Effector CD4-positive, alpha-beta T cell (primary cell): ENCODE measurements around the gene ZNF679. TPM values are rescaled to one million over a fixed set of nuclear protein-coding genes. Genes with fewer than 3 reads are reported as not detected.
"Not testable (repeated sequence)": the region's sequence is repeated elsewhere in the genome, so short reads cannot be mapped to it uniquely, and the experiment has no call there.

ENCODE experiments used
- DNase-seq: peaks from one replicate; pipeline ENCODE4 v3.0.0-alpha.2; 2020
- total RNA-seq: gene quantifications from one replicate; lab custom pipeline; 2026; lab: John Stamatoyannopoulos, UW

The ZNF679 gene
- not detected for total RNA-seq

DNA sequence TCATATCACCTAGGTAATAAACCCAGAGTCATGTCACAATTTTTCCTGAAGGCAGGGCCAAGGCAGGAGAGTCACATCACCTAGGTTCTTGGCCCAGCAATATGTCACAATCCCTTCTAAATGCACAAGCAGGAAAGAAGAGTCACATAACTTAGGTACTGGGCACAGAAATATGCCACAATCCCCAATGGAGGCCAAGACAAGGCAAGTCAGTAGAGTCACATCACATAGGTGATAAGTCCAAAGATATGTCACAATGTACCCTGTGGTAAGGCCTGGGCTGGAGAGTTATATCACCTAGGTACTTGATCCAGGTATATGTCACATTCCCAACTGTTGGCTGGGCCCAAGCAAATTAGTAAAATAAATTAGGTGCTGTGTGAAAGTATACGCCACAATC lies at the start of gene ZNF679:
Gene ZNF679 (plus strand): TSS at position 301 of the 400 bp plus-strand sequence. CDS start 20,644 bp downstream, outside the sequence.
- not testable (repeated sequence) for DNase-seq

DNA sequence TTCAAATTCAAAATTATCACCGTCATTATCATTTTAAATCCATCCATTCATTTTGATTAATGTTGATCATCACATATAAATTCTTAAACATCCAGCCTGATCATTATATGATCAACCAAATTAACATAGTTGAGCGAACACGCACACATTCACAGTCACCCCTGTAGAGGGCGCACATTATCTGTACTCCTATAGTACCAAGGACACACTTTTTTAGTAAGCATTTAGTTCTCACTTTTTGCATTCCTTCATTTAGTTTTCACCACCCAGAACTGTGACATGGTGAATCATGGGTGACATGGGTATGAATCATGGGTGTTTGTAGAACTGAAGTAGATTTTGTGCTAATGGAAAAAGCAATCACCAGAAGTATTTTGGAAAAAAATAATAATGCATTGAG lies 47.3 kb upstream of the ZNF679 start:
- DNase-seq, result no peak

DNA sequence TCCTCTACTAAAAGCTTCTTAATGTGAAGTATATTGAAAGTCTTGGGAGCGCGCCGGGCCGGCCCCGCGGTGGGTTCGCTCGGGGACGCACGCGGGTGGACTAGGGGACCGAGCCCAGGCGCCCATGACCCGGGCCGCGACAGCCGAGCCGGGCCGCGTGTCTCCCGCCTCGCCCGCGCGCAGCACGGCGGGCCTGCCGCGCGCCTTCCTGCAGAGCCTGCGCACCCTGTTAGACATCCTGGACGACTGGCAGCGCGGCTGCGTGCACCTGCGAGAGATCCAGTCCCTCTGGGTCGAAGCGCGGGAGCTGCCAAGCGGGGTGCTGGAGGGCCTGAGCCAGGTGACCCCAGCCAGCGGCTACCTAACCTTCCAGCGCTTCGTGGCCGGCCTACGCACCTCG lies 46.7 kb upstream of the ZNF679 start:
- DNase-seq, result no peak

DNA sequence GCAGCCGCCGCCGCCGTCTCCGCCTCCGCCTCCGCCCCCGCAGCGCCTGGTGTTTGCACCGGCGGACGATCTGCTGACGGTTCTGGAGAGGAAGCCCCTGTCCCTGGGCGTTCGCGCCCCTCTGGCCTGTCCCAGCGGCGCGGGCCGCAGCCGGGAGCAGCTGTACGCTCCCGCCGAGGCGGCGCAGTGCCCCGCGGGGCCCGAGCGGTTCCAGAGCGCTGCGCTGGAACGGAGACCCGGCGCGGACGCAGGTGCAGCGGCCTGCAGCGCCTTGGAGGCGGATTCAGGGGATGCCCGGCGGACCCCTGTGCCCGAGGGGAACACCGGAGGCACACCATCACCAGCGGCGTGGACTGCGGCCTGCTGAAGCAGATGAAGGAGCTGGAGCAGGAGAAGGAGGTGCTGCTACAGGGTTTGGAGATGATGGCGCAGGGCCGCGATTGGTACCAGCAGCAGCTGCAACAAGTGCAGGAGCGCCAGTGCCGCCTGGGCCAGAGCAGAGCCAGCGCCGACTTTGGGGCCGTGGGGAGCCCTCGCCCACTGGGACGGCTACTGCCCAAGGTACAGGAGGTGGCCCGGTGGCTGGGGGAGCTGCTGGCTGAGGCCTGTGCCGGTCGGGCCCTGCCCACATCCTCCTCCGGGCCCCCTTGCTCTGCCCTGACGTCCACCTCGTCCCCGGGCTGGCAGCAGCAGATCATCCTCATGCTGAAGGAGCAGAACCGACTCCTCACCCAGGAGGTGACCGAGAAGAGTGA lies 46.1 kb upstream of the ZNF679 start:
- no peak for DNase-seq

DNA sequence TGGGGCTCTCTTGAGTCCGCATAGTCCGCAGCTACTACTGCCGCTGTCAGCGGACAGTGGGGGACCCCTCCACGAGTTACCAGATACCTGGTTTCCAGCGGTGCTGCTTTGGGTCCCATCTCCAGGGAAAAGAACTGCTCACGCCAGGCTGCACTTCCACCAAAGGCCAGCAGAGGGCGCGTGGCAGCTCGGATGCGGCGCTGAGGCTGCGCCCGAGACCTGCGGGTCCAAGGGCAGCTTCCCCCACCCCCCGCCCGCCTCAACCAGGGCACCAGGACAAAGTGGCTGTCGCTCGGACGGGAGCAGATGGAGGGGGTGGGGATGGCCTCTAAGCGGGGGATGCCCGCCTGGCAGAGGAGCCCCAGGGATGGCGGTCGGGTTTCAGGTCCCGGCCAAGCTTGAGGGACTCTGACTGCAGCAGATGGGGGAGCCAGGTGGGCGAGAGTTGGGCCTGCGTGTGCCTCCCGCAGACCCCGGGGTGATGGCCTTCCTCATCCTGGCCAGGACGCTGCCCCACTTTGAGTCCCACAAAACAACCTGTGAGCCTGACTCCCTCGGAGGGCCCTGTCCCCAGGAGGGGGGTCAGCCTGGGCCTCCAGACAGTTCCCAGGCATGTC lies 45.0 kb upstream of the ZNF679 start:
- peak; percentile 19 for DNase-seq

DNA sequence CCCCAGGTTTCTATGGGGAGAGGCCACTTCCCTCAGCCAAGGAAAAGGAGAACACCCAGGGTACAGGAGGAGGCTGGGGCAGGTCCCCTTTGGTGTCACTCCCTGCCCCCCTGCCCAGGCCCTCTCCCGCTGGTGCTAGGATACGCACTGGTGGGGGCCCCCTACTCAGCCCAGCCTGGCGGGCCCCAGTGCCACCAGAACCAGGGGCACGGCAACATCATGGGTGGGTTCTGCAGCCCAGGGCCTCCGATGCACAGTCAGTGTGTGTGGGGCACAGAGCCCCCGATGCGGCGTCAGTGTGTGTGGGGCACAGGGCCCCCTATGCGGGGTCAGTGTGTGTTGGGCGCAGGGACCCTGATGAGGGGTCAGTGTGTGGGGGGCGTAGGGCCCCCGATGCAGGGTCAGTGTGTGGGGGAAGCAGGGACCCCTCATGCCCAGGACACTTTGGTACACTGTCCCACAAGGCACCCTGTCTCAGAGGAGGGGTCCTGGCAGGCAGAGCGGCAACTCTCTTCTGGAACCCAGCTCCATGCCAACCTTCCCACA lies 44.4 kb upstream of the ZNF679 start:
- DNase-seq, result no peak

DNA sequence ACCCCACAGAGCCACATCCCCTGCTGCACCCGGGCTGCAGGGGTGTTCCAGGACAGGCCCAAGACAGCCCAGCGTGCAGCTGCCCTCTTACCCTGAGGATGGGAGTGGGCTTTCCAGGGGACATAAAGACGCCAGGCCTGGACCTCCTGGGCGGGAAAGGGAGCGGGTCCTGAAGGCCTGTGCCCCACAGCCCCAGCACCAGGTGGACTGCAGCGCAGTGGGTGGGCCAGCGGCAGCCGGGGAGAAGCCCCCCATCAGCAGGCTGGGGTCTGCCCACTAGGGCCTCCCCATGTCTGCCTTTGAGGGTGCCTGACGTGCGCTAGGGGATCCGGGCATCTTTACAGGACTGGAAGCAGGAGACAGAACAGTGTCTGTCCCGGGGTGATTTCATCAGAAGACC lies 43.9 kb upstream of the ZNF679 start:
- DNase-seq, result no peak

DNA sequence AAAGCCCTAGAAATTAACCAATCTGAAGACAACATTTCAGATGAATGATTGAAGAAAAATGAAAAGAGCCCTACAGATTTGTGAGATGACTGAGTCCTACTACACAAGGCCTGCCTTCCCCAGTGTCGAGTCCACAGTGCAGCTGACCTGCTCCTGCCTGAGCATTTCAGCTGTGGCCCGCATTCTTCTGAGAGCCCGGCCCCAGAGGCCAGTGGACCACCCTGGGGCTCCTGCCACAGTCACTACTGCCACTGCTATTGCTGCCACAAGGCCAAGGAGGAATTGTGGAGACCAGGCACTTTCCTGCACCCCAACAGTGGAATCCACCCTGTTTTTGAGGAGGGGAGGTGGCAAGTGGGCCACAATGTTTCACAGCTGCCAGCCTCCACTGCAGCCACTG lies 40.9 kb upstream of the ZNF679 start:
- DNase-seq, result no peak

DNA sequence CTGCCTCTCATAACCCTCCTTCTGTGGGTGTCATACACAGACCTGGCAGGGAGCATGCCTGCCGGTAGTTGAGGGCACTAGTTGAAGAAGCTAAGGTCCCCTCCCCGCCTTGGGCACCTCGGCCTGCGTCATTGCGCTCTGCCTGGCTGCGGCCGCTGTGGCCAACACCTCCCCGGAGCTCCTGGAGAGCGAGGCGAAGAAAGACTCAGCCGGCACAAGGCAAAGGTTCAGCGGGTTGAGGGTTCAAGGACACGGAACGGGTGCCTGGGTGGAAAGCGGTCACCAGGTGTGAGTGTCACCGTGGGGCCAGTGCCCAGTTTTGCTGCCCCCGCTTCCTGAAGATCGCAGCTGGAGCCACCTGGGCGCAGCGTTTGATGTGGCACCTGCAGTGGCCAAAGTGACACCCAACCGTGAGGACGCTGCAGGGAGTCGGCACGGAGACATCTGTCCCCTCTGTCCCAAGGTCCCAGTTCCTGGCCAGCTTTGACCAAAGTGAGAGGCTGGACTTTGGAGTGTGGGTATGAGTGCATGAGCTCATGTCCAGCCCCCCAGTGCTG lies 36.0 kb upstream of the ZNF679 start:
- no peak for DNase-seq

DNA sequence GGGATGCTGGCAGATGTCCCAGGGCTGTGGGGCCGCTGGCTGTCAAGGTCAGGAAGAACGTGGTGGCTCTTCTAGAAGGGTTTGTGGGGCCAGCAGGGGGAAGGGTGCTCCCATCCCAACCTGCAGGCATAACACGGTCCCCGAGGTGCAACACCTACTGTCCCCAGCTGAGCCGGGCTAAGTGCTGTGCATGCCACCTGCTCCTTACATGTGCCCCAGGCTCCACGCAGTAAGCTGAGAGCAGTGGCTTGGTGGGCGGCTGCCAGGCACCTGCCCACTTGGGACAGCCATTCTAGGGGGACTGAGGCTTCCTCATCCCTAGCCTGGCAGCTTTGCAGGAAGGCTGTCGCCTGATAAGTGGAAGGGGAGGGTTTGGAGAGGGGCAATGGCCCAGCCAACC lies 35.5 kb upstream of the ZNF679 start:
- DNase-seq, result no peak

DNA sequence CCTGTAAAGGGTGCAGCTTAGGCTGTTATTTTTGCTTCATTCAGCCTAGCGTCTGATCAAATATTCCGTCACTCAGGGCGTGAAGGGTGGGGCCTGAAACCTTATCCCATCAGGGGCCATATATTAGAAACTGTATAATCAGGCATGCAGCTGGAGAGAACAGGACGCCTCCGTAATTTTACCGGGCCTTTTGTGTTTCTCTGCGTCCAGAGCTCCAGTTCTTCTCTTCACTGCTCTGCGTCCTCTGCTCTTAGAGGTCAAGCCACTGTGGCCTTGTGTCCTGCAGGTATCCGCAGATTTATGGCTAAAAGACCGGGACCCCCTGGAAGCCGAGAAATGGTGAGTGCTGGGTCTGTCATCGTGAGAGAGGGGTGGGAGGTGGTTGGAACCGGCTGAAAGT lies 21.4 kb upstream of the ZNF679 start, which contains the start of gene ZNF735:
Gene ZNF735 (plus strand): TSS at position 301 of the 400 bp plus-strand sequence. CDS start 0 bp downstream, at position 301.
- DNase-seq, result no peak

DNA sequence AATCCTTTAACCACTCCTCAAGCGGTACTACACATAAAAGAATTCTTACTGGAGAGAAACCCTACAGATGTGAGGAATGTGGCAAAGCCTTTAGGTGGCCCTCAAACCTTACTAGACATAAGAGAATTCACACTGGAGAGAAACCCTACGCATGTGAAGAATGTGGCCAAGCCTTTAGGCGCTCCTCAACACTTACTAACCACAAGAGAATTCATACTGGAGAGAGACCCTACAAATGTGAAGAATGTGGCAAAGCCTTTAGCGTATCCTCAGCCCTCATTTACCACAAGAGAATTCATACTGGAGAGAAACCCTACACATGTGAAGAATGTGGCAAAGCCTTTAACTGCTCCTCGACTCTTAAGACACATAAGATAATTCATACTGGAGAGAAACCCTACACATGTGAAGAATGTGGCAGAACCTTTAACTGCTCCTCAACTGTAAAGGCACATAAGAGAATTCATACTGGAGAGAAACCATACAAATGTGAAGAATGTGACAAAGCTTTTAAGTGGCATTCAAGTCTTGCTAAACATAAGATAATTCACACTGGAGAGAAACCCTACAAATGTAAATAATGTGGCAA lies 8.5 kb upstream of the ZNF679 start:
- DNase-seq, result not testable (repeated sequence)

DNA sequence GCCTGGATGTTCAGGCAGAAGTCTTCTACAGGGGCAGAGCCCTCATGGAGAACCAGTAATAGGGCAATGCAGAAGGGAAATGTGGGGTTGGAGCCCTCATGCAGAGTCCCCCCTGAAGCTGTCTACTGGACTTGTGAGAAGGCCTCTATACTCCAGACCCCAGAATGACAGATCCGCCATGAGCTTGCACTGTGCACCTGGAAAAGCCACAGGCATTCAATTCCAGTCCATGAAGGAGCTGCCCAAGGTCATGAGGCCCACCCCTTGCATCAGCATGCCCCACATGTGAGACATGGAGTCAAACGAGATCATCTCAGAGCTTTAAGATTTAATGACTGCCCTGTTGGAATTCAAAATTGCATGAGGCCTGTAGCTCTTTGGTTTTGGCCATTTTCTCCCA lies 4.9 kb upstream of the ZNF679 start:
- no peak for DNase-seq

DNA sequence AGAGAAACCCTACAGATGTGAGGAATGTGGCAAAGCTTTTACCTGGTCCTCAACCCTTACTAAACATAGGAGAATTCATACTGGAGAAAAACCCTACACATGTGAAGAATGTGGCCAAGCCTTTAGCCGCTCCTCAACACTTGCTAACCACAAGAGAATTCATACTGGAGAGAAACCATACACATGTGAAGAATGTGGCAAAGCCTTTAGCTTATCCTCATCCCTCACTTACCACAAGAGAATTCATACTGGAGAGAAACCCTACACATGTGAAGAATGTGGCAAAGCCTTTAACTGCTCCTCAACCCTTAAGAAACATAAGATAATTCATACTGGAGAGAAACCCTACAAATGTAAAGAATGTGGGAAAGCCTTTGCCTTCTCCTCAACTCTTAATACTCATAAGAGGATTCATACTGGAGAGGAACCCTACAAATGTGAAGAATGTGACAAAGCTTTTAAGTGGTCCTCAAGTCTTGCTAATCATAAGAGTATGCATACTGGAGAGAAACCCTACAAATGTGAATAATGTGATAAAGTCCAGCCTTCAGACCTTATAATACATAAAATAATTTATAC lies 38.2 kb downstream of the ZNF679 start:
- no peak for DNase-seq

DNA sequence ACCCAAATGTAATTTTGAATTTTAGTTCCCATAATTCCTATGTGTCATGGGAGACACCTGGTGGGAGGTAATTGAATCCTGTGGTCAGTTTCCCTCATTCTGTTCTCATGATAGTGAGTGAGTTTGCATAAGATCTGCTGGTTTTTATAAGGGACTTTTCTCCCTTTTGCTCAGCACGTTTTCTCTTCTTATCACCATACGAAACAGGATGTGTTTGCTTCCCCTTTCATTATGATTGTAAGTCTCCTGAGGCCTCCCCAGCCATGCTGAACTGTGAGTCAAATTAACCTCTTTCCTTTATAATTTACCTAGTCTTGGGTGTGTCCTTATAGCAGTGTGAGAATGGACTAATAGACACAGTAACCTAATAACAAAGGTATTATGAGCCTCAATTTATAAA lies 49.4 kb downstream of the ZNF679 start:
- no peak for DNase-seq

DNA sequence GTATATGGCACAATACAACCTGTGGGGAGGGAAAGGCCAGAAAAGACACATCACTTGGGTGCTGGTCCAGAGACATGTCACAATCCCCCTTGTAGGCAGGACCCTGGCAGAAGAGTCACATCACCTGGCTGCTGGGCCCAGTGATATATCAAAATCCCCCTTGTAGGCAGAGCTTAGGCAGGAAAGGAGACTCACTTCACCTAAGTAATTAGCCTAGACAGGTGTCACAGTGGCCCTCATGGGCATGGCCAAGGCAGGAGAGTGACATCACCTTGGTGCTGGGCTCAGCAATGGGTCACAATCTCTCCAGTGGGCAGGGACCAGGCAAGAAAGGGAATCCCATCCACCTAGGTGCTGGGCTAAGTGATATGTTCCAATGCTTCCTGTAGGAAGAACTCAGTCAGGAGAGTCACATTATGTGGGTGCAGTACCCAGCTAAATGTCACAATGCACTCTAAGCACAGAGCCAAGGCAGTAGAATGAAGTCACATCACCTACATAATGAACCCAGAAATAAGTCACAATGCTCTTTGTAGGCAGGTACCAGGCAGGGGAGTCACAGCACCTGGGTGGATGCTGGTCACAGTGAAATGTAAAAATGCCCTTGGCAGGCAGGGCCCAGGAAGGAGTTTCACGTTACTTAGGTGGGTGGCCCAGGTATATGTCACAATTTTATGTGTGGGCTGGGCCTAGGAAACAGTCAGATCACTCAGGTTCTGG lies 66.6 kb downstream of the ZNF679 start:
- DNase-seq, result no peak

DNA sequence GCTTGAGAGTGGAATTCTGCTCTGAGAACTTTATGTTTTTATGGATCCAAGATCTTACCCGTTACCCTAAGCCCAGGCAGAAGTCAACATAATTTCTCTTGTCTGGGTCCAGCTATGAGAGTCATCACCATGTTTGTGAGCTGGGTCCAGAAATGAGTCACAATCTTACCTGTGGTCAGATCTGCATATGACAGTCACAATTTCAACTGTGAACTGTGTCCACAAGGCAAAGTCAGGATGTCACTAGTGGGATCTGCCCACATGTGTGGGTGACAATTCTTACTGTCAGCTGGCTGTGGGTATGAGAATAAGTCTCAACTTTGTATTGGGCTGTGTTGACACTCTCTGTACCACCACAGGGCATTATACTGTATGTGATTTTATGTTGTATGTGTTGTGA lies 69.1 kb downstream of the ZNF679 start:
- DNase-seq, result not testable (repeated sequence)

DNA sequence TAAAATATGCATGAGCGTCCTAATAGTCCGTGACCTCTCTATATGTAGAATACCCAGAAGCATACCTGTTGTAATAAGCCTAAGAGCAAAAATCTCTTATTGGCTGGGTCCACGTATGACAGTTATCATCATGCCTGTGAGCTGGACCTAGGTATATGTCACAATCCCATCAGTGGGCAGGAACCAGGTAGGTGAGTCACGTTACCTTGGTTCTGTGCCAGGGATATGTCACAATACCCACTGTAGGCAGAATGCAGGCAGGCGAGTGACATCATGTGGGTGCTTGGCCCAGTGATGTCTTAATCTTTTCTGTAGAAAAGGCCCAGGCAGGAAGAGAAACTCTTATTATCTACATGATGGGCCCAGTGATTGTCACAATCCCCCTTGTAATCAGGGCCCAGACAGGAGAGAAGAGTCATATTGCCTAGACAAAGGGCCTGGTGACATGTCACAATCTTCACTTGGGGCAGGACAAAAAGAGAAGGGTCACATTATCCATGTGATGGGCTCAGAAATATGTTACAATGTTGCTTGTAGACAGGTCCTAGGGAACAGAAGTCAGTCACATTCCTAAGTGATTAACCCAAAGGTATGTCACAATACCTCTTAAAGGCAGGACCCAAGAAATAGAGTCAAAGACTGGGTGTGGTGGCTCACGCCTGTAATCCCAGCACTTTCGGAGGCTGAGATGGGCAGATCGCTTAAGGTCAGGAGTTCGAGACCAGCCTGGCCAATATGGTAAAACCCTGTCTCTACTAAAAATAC lies 72.5 kb downstream of the ZNF679 start:
- no peak for DNase-seq

DNA sequence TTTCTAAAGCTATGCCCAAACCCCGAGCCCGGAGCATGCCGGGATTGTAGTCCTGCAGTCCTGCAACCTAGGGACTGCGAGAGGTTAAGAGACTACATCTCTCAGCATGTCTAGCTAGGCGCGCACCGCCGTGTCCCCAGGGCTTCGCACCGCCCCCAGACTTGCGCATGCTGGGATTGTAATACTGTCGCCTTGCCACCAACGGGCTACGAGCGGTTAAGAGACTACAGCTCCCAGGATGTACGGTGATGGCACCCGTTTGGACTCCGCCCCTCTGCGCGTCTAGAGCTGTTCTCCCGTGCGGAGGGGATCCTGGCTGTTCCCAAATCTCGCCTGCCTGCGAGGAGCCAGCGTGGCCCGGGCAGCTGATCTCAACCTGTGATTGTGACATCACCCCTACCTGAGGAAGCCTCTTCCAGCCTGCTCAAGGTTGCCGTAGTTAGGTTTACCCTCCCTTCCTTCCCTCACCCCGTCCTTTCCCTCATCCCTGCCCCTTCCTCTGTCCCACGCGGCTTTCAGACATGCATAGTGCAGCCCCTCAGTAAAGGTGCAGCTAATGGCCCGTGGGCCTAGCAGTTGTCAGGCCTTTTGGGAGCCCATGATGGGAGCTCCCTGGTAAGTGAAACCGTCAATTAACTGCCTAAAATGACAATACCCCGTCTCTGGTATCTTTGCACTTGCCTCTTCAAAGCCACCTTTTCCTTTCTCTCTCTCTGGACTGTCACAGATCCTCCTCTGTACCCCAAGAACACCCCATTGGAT lies 79.2 kb downstream of the ZNF679 start:
- DNase-seq, result peak; percentile 91

DNA sequence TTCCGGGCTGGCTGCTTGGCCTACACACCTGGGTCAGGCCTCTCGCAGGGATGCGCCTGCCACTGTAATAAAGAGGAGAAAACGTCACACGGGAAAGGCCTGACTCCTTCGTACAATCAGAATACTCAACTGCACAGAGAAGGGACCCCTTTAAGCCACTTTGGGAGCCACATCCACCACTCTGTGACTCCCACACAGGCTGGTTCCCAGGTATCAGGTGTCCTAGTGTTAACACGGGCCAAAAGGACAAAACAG lies 79.7 kb downstream of the ZNF679 start:
- no peak for DNase-seq

DNA sequence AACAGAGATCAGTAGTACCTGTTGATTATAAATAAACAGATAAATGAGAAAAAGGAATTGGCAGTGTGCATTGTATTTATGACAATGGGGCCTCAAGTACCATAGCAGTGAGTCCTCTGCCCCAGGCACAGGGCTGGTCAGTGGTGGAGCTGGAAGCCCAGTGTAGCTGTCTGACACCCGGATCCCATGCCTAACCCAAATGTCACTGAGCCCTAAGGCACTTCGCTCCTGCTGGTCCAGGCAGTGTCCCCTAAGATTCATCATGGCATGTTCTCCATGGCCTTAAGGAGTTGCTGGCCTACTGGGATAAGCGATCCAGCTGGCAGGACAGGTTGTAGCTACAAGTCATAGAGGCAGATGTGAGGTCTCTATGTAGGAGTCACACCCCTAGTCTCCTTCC lies 82.2 kb downstream of the ZNF679 start:
- no peak for DNase-seq
